Stimulated activated CD4-positive, alpha-beta T cell treated with anti-CD3 and anti-CD28 coated beads, TNF-alpha, amount 100 ng/mL, for 4 hours (primary cell): ENCODE results near the gene SLC35E2B.
"Not testable (repeated sequence)": the region's sequence is repeated elsewhere in the genome, so short reads cannot be mapped to it uniquely, and the experiment has no call there.

ENCODE experiments used
- DNase-seq, 3 experiments: peaks; one replicate each; pipeline ENCODE4 v3.0.0-alpha.2; 2020; ENCODE audit warnings: low read depth in 3 of 3

Gene SLC35E2B

GRCh38 chr1:1639368-1639767 is 53.2 kb downstream of the SLC35E2B start:
- not testable (repeated sequence) for DNase-seq

GRCh38 chr1:1638528-1638927 is 54.1 kb downstream of the SLC35E2B start:
- not testable (repeated sequence) for DNase-seq

- not testable (repeated sequence) for DNase-seq
Observed at GRCh38 chr1:1637479-1637875, 55.1 kb downstream of the SLC35E2B start.

- not testable (repeated sequence) for DNase-seq
Observed at GRCh38 chr1:1636621-1637478, 55.7 kb downstream of the SLC35E2B start.

GRCh38 chr1:1634613-1635012 is 58.0 kb downstream of the SLC35E2B start:
- not testable (repeated sequence) for DNase-seq

GRCh38 chr1:1633409-1633808 is 59.2 kb downstream of the SLC35E2B start:
- not testable (repeated sequence) for DNase-seq

- DNase-seq = no peak
Observed at GRCh38 chr1:1631782-1632420, 60.7 kb downstream of the SLC35E2B start, which contains the start of gene MMP23B. Gene MMP23B (plus strand): TSS chr1:1632173. CDS start chr1:1632219, 46 bp downstream.

- no peak for DNase-seq
Observed at GRCh38 chr1:1630965-1631781, 61.4 kb downstream of the SLC35E2B start.

GRCh38 chr1:1630191-1630964 is 62.2 kb downstream of the SLC35E2B start:
- peak; percentile 81 to 91 (median 89) for DNase-seq

- DNase-seq = peak; percentile 48 to 66 (median 66)
Observed at GRCh38 chr1:1629430-1630190, 63.0 kb downstream of the SLC35E2B start.

GRCh38 chr1:1628754-1629429 is 63.7 kb downstream of the SLC35E2B start:
- no peak for DNase-seq

GRCh38 chr1:1627829-1628753 is 64.5 kb downstream of the SLC35E2B start:
- DNase-seq = no peak

- DNase-seq = no peak
Observed at GRCh38 chr1:1627261-1627828, 65.2 kb downstream of the SLC35E2B start.

- DNase-seq = no peak
Observed at GRCh38 chr1:1626207-1627141, 66.1 kb downstream of the SLC35E2B start.

GRCh38 chr1:1625824-1626206 is 66.8 kb downstream of the SLC35E2B start:
- no peak for DNase-seq

GRCh38 chr1:1625404-1625775 is 67.2 kb downstream of the SLC35E2B start:
- DNase-seq = no peak
